Spleen (tissue), 7 donors: ENCODE data around the gene MSL3B.

Source experiments
- POLR2A ChIP-seq, 3 donors: fragments of 450-650 bp; IDR thresholded peaks; one replicate each; pipeline ENCODE4 v1.5.1; 2017; ENCODE audit warnings: antibody characterized with exemption in 3 of 3, mild to moderate bottlenecking in 1 of 3
- POLR2AphosphoS5 ChIP-seq, 3 donors: sonication (generic); formaldehyde crosslinking; IDR thresholded peaks; one replicate each; pipeline ENCODE4 v1.5.1; 2017; ENCODE audit warnings: antibody characterized with exemption in 3 of 3
- TF ChIP-seq, protein P1 (sequence below), 11 experiments: fragments of 200-600 bp in 7 of 11; fragments of 450-650 bp in 4 of 11; sonication (generic) in 4 of 11; IDR thresholded peaks in 8 of 11; conservative IDR thresholded peaks in 3 of 11; 1 replicate in 7 of 11; 2 replicates in 4 of 11; pipeline versions ENCODE4 v1.4.0 to v1.8.0; 2016 to 2021; ENCODE audit warnings: antibody characterized with exemption in 11 of 11, inconsistent platforms in 4 of 11, mild to moderate bottlenecking in 1 of 11
- donor health status: DM: no; HTN: no; CAD: no; lungs with moderate emphysema.
- donor health status: DM: no; HTN: no; CAD: no.
- donor health status: DM: no; HTN: no; CAD: no.

DNA sequence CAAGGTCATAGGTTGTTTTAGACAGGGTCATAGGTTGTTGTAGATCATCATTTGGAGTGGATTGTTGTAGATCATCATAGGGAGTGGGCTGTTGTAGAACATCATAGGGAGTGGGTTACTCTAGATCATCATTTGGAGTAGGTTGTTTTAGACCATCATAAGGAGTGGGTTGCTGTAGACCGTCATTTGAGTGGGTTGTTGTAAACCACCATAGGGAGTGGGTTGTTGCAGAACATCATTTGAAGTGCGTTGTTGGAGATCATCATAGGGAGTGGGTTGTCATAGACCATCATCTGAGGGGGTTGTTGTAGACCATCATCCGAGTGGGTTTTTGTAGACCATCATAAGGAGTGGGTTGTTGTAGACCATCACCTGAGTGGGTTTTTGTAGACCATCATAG lies 39.4 kb upstream of the MSL3B start:
- TF ChIP-seq, protein P1, sequence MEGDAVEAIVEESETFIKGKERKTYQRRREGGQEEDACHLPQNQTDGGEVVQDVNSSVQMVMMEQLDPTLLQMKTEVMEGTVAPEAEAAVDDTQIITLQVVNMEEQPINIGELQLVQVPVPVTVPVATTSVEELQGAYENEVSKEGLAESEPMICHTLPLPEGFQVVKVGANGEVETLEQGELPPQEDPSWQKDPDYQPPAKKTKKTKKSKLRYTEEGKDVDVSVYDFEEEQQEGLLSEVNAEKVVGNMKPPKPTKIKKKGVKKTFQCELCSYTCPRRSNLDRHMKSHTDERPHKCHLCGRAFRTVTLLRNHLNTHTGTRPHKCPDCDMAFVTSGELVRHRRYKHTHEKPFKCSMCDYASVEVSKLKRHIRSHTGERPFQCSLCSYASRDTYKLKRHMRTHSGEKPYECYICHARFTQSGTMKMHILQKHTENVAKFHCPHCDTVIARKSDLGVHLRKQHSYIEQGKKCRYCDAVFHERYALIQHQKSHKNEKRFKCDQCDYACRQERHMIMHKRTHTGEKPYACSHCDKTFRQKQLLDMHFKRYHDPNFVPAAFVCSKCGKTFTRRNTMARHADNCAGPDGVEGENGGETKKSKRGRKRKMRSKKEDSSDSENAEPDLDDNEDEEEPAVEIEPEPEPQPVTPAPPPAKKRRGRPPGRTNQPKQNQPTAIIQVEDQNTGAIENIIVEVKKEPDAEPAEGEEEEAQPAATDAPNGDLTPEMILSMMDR (IDR thresholded peaks at IDR 0.05 in 8 of 11, conservative IDR thresholded peaks at IDR 0.05 in 3 of 11) = no peak
- TF ChIP-seq POLR2A (IDR thresholded peaks at IDR 0.05) (no peak), POLR2AphosphoS5 (IDR thresholded peaks at IDR 0.05) (no peak)
